ENCODE data around the gene SHB.

DNA sequence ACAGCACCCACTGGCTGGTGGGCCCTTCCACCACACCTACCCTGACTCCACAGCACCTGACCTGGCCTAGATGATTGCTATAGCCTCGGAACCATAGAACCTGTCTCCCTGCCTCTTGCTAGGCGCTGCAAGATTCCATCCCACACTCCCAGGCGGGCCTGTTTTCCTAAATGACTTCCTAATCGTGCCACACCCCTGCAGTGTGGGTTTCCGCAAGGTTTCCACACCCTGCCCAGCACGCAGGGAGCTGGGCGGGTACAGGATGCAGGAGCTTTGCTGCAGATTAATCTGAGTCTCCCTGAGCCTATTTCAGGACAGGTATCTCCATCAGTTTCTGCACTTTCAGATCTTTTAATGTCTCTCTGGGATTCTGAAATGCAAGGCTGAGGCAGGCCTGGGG is 62.9 kb downstream of the SHB start:
- TF ChIP-seq, protein P1, sequence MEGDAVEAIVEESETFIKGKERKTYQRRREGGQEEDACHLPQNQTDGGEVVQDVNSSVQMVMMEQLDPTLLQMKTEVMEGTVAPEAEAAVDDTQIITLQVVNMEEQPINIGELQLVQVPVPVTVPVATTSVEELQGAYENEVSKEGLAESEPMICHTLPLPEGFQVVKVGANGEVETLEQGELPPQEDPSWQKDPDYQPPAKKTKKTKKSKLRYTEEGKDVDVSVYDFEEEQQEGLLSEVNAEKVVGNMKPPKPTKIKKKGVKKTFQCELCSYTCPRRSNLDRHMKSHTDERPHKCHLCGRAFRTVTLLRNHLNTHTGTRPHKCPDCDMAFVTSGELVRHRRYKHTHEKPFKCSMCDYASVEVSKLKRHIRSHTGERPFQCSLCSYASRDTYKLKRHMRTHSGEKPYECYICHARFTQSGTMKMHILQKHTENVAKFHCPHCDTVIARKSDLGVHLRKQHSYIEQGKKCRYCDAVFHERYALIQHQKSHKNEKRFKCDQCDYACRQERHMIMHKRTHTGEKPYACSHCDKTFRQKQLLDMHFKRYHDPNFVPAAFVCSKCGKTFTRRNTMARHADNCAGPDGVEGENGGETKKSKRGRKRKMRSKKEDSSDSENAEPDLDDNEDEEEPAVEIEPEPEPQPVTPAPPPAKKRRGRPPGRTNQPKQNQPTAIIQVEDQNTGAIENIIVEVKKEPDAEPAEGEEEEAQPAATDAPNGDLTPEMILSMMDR (conservative IDR thresholded peaks at IDR 0.05 in 1 of 2, IDR thresholded peaks at IDR 0.05 in 1 of 2; ENCODE audit: low read depth in 1 of 2, low read length in 2 of 2), result no peak
- no peak for TF ChIP-seq EZH2 (IDR thresholded peaks at IDR 0.05; ENCODE audit: low read length, missing control alignments)
